DMS 273 (cell line): Measurements from ENCODE around the gene BBS4.

Experiments used
- DNase-seq: peaks from one replicate; lab custom pipeline; 2025; ENCODE audit not compliant: unreplicated experiment; lab: John Stamatoyannopoulos, UW

BBS4 gene

GRCh38 chr15:72760590-72761260, 74.7 kb downstream of the BBS4 start:
- no peak for DNase-seq

GRCh38 chr15:72764656-72765055, 78.6 kb downstream of the BBS4 start:
- no peak for DNase-seq

GRCh38 chr15:72766025-72766424, 80.0 kb downstream of the BBS4 start:
- DNase-seq = no peak

GRCh38 chr15:72766780-72767179, 80.8 kb downstream of the BBS4 start:
- DNase-seq = no peak

GRCh38 chr15:72770673-72771328, 84.8 kb downstream of the BBS4 start:
- DNase-seq = no peak

- no peak for DNase-seq
These were observed 85.3 kb downstream of the BBS4 start for GRCh38 chr15:72771329-72771725.

- no peak for DNase-seq
These were observed 88.8 kb downstream of the BBS4 start for GRCh38 chr15:72774696-72775383.

- no peak for DNase-seq
These were observed 92.8 kb downstream of the BBS4 start for GRCh38 chr15:72778796-72779195.

GRCh38 chr15:72781631-72782030, 95.6 kb downstream of the BBS4 start:
- DNase-seq = no peak

GRCh38 chr15:72782274-72783003, 96.4 kb downstream of the BBS4 start:
- peak; percentile 28 for DNase-seq

GRCh38 chr15:72783004-72783639, 97.1 kb downstream of the BBS4 start:
- DNase-seq = no peak

GRCh38 chr15:72783640-72784455, 97.8 kb downstream of the BBS4 start, which contains the start of gene ADPGK:
TSS of gene ADPGK (minus strand) at chr15:72783758. CDS start at chr15:72783691, 67 bp downstream.
- peak; percentile 96 for DNase-seq

GRCh38 chr15:72784456-72784876, 98.5 kb downstream of the BBS4 start:
- DNase-seq = no peak

GRCh38 chr15:72785432-72785831, 99.4 kb downstream of the BBS4 start:
- DNase-seq = no peak

GRCh38 chr15:72785841-72786240, 99.8 kb downstream of the BBS4 start:
- DNase-seq = no peak

- no peak for DNase-seq
These were observed 100.2 kb downstream of the BBS4 start for GRCh38 chr15:72786242-72786641.

GRCh38 chr15:72786676-72787345, 100.8 kb downstream of the BBS4 start:
- no peak for DNase-seq

- no peak for DNase-seq
These were observed 101.5 kb downstream of the BBS4 start for GRCh38 chr15:72787526-72787925.
